K562 treated with DMSO at 1 percent for 48 hours (cell line): ENCODE data around the gene HSPB7. TPM values are rescaled to one million over a fixed set of nuclear protein-coding genes. Genes with fewer than 3 reads are reported as not detected.

Experiments
- total RNA-seq: library from RNA; unstranded; fragments of 300-600 nt; gene quantifications from 2 replicates; pipeline ENCODE4 v1.2.3, GENCODE V29; 2022; ENCODE audit warnings: low replicate concordance; ENCODE audit errors: extremely low read depth

HSPB7 gene
- not detected in 2 replicates for total RNA-seq

DNA sequence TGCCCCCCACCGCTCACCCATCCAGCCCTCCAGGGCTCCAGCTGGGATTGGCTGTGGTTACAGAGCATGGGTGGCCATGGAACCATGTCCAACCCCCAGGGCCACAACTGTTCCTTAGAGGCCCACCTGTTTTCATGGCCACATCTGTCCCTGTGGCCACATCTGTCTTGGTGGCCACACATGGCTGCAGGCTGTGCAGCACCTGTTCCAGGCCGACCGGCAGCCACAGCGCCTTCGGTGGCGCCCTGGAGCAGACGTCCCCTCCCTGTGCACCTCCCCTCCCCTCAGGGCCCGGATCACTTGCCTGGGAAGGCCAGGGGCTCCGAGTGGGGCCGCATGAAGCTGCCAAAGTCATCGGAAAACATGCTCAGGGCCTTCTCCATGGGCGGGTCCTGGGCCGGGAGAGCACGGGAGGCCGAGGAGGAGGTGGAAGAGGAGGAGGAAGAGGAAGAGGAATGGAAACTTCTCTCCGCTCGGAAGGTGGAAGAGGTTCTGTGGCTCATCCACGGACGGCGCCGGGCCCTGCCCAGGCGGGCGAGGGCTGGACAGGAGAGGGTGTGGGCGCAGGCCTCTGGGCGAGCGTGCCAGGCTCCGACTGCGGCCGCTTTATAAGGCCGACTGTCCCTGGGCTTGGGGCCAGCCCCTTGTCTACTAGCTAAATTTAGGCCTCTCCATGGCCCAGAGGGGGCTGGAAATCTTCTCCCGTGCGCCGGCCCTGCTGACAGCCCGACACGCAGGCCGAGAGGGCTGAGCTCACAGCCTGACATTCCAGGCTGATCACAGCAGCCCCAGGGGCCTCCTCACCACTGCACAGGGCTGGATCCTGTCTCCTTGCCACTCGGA is at the start of gene HSPB7:
Gene HSPB7, minus strand, starts transcription at position 583 of the 843 bp plus-strand sequence. Its CDS starts 80 bp downstream, at position 503.

GRCh38 chr1:16043521-16043920 is 25.7 kb upstream of the HSPB7 start, which contains the start of gene CLCNKB:
Gene CLCNKB, plus strand, starts transcription at chr1:16043782. Its CDS starts 711 bp downstream, at chr1:16044493.

GRCh38 chr1:16021681-16022080 is 3.8 kb upstream of the HSPB7 start, which contains the start of gene CLCNKA:
Gene CLCNKA, plus strand, starts transcription at chr1:16022036. Its CDS starts 584 bp downstream, at chr1:16022620.

DNA sequence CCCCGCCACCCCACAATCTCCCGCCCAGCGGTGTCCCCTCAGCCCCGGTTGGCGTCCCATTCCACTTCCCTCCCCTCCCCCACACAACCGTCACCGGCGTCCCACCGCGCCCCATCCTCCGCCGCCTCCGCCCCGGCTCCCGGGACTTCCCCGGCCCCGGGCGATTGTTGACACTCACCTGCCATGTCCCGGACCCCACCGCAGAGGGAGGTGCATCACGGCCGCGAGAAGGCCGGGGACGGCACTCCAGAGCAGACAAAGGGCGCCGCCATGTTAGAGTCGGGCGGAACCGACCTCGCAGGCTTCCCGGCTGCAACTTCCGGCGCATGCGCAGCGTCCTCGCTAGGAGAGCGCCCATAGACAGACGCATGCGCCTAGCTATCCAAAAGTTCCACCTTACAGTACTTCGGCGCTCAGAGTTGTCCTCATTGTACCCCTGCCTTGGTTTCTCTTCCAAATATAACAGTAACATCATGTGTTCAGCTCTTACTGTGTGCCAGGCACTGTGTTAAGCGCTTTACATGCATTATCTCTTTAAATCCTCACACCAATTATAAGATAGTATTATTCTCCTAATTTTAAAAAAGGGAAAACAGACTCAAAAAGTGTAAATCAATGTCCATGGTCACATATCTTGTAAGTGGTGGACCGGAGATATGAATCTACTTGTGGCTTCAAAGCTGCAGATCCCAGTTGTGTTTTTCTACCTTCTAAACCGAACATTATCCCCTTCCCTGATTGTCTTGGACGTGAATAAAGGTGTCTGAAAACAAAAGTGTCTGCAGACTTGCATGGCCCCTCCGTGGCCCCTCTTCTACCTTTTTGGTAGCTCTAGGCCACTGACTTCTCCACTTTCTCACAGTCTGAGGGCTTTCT is 41.8 kb downstream of the HSPB7 start, which contains the start of gene ZBTB17:
Gene ZBTB17, minus strand, starts transcription at position 297 of the 876 bp plus-strand sequence. CDS start 27,606 bp downstream, outside the sequence.

Other genes starting within 250 kb of the HSPB7 start
- gene UQCRHL, start 210.4 kb downstream of the HSPB7 start, total RNA-seq = not detected in 2 replicates
- gene SPEN, start 170.3 kb downstream of the HSPB7 start, total RNA-seq = not detected in 2 replicates
- gene ZBTB17, start 41.9 kb downstream of the HSPB7 start, total RNA-seq = not detected in 2 replicates
- not detected in 2 replicates for gene SRARP, start 13.8 kb downstream of the HSPB7 start, total RNA-seq
- not detected in 2 replicates for gene CLCNKA, start 4.0 kb upstream of the HSPB7 start, total RNA-seq
- gene CLCNKB, start 25.7 kb upstream of the HSPB7 start, total RNA-seq = not detected in 2 replicates
- not detected in 2 replicates for gene FAM131C, start 55.6 kb upstream of the HSPB7 start, total RNA-seq
- gene EPHA2, start 138.0 kb upstream of the HSPB7 start, total RNA-seq = not detected in 2 replicates
- not detected in 2 replicates for gene ARHGEF19, start 194.6 kb upstream of the HSPB7 start, total RNA-seq
- gene CPLANE2, start 219.1 kb upstream of the HSPB7 start, total RNA-seq = not detected in 2 replicates